ENCODE measurements around the gene GATAD2A. TPM values are rescaled to one million over a fixed set of nuclear protein-coding genes. Genes with fewer than 3 reads are reported as not detected.

The GATAD2A gene
- total and polyA plus RNA-seq, 9 of the 15 experiments (the other 6 are each of a cell fraction or from before 2014, with no cell fraction given) = 2.4 to 226 (median 44.2) TPM

DNA sequence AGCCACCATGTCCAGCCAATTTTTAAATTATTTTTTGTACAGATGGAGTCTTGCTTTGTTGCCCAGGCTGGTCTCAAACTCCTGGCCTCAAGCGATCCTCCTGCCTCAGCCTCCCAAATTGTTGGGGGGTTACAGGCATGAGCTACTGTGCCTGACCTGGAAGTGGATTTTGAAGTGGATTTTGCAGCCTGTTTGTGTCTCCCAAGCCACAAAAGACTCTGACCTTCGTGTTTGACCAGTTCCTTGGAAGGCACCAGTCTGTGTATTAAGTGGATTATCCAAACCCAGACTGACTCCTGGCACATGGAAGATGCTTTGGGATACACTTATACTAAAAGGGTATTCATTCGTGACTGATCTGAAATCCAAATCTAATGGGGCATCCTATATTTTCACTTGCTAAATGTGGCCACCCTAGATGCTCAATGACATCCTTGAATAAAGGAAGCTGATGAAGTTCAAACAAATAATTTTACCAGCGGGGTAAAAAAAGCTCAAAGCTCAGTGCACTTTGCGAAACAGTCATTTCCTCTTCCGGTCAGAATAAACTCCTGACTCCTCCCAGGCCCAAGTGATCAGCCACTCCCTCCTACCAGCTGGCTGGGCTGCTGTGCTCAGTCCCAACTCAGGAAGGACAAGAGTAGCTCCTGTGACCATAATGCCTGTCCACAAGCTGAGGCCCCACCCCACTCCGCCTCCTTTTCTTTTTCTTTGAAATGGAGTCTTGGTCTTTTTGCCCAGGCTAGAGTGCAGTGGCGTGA is 32.6 kb upstream of the GATAD2A start (continued):
- TF ChIP-seq SAP30 (IDR thresholded peaks at IDR 0.05; ENCODE audit: borderline replicate concordance, insufficient read depth, low read depth, low read length, poor library complexity, severe bottlenecking) (no peak), ZNF583 (CRISPR knock-in tag; IDR thresholded peaks at IDR 0.05) (no peak), ELF2 (CRISPR knock-in tag; IDR thresholded peaks at IDR 0.05) (no peak), CEBPG (CRISPR knock-in tag; IDR thresholded peaks at IDR 0.05) (no peak), CEBPG (tag; conservative IDR thresholded peaks at IDR 0.05 in 1 of 2, IDR thresholded peaks at IDR 0.05 in 1 of 2) (peak in 1 of 2 experiments; percentile 55; a peak in 2 of 4 replicates), TRIM25 (IDR thresholded peaks at IDR 0.05; ENCODE audit: borderline replicate concordance) (0 out of 2 replicates have a peak, but pooled peaks have one; percentile 47), E2F1 (CRISPR knock-in tag; IDR thresholded peaks at IDR 0.05) (no peak), HSF4 (CRISPR knock-in tag; IDR thresholded peaks at IDR 0.05; ENCODE audit: borderline replicate concordance) (no peak), POLR3A (IDR thresholded peaks at IDR 0.05; ENCODE audit: borderline replicate concordance, extremely low read depth, insufficient read depth, insufficient read length) (no peak), TSC22D4 (tag; IDR thresholded peaks at IDR 0.05) (no peak), DPF2 (IDR thresholded peaks at IDR 0.05) (0 out of 2 replicates have a peak, but pooled peaks have one; percentile 37), HMG20B (CRISPR knock-in tag; IDR thresholded peaks at IDR 0.05) (no peak)
- TF ChIP-seq, protein P1, sequence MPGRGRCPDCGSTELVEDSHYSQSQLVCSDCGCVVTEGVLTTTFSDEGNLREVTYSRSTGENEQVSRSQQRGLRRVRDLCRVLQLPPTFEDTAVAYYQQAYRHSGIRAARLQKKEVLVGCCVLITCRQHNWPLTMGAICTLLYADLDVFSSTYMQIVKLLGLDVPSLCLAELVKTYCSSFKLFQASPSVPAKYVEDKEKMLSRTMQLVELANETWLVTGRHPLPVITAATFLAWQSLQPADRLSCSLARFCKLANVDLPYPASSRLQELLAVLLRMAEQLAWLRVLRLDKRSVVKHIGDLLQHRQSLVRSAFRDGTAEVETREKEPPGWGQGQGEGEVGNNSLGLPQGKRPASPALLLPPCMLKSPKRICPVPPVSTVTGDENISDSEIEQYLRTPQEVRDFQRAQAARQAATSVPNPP (IDR thresholded peaks at IDR 0.05; ENCODE audit: borderline replicate concordance, insufficient read depth, insufficient read length) = no peak
- TF ChIP-seq, protein P2, sequence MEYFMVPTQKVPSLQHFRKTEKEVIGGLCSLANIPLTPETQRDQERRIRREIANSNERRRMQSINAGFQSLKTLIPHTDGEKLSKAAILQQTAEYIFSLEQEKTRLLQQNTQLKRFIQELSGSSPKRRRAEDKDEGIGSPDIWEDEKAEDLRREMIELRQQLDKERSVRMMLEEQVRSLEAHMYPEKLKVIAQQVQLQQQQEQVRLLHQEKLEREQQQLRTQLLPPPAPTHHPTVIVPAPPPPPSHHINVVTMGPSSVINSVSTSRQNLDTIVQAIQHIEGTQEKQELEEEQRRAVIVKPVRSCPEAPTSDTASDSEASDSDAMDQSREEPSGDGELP (CRISPR knock-in tag; IDR thresholded peaks at IDR 0.05; ENCODE audit: borderline replicate concordance) = peak; percentile 99
- TF ChIP-seq, protein P3, sequence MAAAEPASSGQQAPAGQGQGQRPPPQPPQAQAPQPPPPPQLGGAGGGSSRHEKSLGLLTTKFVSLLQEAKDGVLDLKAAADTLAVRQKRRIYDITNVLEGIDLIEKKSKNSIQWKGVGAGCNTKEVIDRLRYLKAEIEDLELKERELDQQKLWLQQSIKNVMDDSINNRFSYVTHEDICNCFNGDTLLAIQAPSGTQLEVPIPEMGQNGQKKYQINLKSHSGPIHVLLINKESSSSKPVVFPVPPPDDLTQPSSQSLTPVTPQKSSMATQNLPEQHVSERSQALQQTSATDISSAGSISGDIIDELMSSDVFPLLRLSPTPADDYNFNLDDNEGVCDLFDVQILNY (CRISPR knock-in tag; IDR thresholded peaks at IDR 0.05) = no peak
